IPS-20b (cell line): Measurements from ENCODE around the gene LGR5.
A peak's percentile ranks its signal among the peaks of the same experiment; 100 is the strongest.

Source experiments
- H3K27ac ChIP-seq: one replicate; pipeline ENCODE4 v1.5.1; 2013; ENCODE audit warnings: low read length
- H3K27me3 ChIP-seq: 2 replicates; pipeline ENCODE4 v1.6.1; 2013; ENCODE audit warnings: mild to moderate bottlenecking, low read length, inconsistent platforms; ENCODE audit not compliant: insufficient read depth
- H3K36me3 ChIP-seq: 2 replicates; pipeline ENCODE4 v1.6.1; 2013; ENCODE audit warnings: low read depth, mild to moderate bottlenecking, inconsistent platforms, low read length, moderate library complexity; ENCODE audit not compliant: insufficient read depth
- H3K4me1 ChIP-seq: 2 replicates; pipeline ENCODE4 v1.6.1; 2013; ENCODE audit warnings: mild to moderate bottlenecking, control low read depth, inconsistent platforms, low read length, moderate library complexity; ENCODE audit not compliant: insufficient read depth
- H3K4me3 ChIP-seq: 2 replicates; pipeline ENCODE4 v1.5.1; 2013; ENCODE audit warnings: mild to moderate bottlenecking, low read length, inconsistent platforms
- H3K9ac ChIP-seq: 2 replicates; pipeline ENCODE4 v1.6.1; 2013; ENCODE audit warnings: low read depth, mild to moderate bottlenecking, inconsistent platforms, low read length, moderate library complexity
- H3K9me3 ChIP-seq: 2 replicates; pipeline ENCODE4 v1.6.1; 2013; ENCODE audit warnings: mild to moderate bottlenecking, low read depth, low read length, inconsistent platforms; ENCODE audit not compliant: insufficient read depth

Gene LGR5, protein sequence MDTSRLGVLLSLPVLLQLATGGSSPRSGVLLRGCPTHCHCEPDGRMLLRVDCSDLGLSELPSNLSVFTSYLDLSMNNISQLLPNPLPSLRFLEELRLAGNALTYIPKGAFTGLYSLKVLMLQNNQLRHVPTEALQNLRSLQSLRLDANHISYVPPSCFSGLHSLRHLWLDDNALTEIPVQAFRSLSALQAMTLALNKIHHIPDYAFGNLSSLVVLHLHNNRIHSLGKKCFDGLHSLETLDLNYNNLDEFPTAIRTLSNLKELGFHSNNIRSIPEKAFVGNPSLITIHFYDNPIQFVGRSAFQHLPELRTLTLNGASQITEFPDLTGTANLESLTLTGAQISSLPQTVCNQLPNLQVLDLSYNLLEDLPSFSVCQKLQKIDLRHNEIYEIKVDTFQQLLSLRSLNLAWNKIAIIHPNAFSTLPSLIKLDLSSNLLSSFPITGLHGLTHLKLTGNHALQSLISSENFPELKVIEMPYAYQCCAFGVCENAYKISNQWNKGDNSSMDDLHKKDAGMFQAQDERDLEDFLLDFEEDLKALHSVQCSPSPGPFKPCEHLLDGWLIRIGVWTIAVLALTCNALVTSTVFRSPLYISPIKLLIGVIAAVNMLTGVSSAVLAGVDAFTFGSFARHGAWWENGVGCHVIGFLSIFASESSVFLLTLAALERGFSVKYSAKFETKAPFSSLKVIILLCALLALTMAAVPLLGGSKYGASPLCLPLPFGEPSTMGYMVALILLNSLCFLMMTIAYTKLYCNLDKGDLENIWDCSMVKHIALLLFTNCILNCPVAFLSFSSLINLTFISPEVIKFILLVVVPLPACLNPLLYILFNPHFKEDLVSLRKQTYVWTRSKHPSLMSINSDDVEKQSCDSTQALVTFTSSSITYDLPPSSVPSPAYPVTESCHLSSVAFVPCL

GRCh38 chr12:71439613-71440344, at the start of gene LGR5:
LGR5 (plus strand) TSS chr12:71439798; CDS start chr12:71440081, 283 bp downstream.
- peaks cover 16% of the 10 kb centered on the region for H3K9me3 ChIP-seq
- H3K9ac ChIP-seq = peak within 1 kb of the TSS; percentile 27; the same call in 1 of the 2 replicates
- H3K36me3 ChIP-seq = no peaks in the 10 kb centered on the region
- peaks cover 74% of the 10 kb centered on the region for H3K27me3 ChIP-seq
- H3K27ac ChIP-seq = no peak within 1 kb of the TSS
- peak within 1 kb of the TSS; percentile 80 for H3K4me3 ChIP-seq
- H3K4me1 ChIP-seq = no peaks in the 10 kb centered on the region; the same call in 1 of the 2 replicates

- Histone ChIP-seq H3K36me3 (no peaks in the 10 kb centered on the region), H3K4me1 (peaks cover 5% of the 10 kb centered on the region; the same call in 1 of the 2 replicates), H3K4me3 (no peak overlapping the region), H3K9ac (no peak overlapping the region), H3K27ac (no peak overlapping the region), H3K27me3 (no peaks in the 10 kb centered on the region), H3K9me3 (peaks cover 6% of the 10 kb centered on the region)
Measured at GRCh38 chr12:71392521-71393145, 47.0 kb upstream of the LGR5 start.

DNA sequence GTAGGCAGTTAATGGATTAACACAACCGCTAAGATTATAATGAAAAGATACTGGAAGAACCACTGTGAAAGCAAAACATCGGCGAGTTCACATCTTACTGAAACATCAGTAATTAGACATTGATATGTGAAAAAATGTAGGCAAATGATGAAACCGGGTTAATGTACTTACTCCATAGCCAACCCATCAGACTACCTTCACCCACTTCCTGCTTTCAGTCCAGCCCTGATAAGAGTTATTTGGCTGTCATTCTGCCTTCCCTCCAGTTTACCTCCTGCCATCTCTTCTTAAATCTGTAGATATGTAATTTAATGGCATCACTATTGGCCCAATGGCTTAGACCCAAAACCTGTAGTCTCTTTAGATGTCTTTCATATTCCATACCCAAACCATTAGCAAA, 46.0 kb upstream of the LGR5 start:
- Histone ChIP-seq H3K9me3 (peaks cover 6% of the 10 kb centered on the region), H3K27me3 (no peaks in the 10 kb centered on the region), H3K4me3 (no peak overlapping the region), H3K9ac (no peak overlapping the region), H3K4me1 (peaks cover 6% of the 10 kb centered on the region; the same call in 1 of the 2 replicates), H3K27ac (no peak overlapping the region), H3K36me3 (no peaks in the 10 kb centered on the region)

- Histone ChIP-seq H3K4me3 (no peak overlapping the region), H3K27me3 (no peaks in the 10 kb centered on the region), H3K4me1 (peaks cover 6% of the 10 kb centered on the region; the same call in 1 of the 2 replicates), H3K36me3 (no peaks in the 10 kb centered on the region), H3K9me3 (no peaks in the 10 kb centered on the region), H3K9ac (no peak overlapping the region), H3K27ac (peak overlapping the region; percentile 25)
Measured at GRCh38 chr12:71397433-71397954, 42.1 kb upstream of the LGR5 start.

DNA sequence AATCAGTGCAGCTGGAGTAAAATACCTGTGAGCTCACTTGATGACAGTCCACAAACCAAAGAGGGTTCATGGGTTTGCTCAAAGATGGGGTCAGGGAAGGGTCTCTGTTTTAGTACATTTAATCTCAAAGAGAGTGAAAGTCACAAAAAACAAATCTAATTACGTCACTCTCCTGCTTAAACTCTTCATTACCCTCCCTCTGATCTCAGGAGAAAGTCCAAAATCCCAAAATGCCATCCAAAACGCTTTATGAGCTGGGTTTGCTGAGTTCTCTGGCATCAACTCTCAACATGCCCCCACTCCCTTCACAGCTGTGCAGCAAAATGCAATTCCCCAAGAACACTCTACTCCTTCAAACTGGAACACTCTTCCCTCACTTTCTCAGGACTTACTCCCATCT, 40.4 kb upstream of the LGR5 start:
- no peaks in the 10 kb centered on the region for H3K36me3 ChIP-seq
- H3K9ac ChIP-seq = no peak overlapping the region
- H3K4me3 ChIP-seq = no peak overlapping the region
- H3K27me3 ChIP-seq = no peaks in the 10 kb centered on the region
- H3K4me1 ChIP-seq = peaks cover 6% of the 10 kb centered on the region; the same call in 1 of the 2 replicates
- no peaks in the 10 kb centered on the region for H3K9me3 ChIP-seq
- H3K27ac ChIP-seq = no peak overlapping the region

DNA sequence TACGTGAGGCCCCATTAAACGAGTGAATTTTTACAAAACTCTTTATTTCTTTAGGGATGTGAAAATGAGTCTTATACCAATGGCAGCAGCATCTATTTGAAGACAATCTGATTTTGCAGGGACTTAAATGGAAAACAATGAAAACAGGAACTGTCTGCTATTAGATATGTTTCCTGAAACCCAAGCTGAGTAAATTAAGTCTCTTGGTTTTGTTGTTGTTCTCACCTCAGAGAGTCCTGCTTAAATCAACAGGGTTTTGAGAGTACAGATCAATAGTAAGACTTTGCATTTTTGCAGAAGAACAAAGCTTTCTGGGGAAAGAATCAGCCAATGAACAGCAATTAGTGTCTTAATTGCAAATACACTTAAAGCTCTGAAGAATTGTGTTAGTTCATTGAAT, 39.1 kb upstream of the LGR5 start:
- Histone ChIP-seq H3K9me3 (no peaks in the 10 kb centered on the region), H3K9ac (no peak overlapping the region), H3K27ac (no peak overlapping the region), H3K4me3 (no peak overlapping the region), H3K4me1 (peaks cover 6% of the 10 kb centered on the region; the same call in 1 of the 2 replicates), H3K27me3 (no peaks in the 10 kb centered on the region), H3K36me3 (no peaks in the 10 kb centered on the region)

DNA sequence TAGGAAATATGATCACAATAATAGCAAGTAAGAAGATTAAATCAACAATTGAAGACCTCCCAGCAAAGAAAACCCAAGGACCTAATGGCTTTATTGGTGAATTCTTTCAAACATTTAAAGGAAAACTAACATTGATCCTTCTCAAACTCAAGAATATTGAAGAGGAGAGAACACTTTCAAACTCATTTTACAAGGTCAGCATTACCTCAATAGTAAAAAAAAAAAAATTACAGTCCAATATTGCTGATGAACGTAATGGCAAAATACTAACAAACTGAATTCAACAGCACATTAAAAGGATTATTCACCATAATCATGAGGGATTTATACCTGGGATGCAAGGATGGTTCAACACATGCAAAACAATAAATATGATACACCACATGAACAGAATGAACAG, 33.7 kb upstream of the LGR5 start:
- Histone ChIP-seq H3K4me1 (no peaks in the 10 kb centered on the region), H3K9ac (no peak overlapping the region), H3K27ac (no peak overlapping the region), H3K4me3 (no peak overlapping the region), H3K27me3 (no peaks in the 10 kb centered on the region), H3K9me3 (peaks cover 4% of the 10 kb centered on the region; the same call in 1 of the 2 replicates), H3K36me3 (no peaks in the 10 kb centered on the region)

- H3K27ac ChIP-seq = no peak overlapping the region
- H3K4me3 ChIP-seq = no peak overlapping the region
- no peaks in the 10 kb centered on the region for H3K27me3 ChIP-seq
- no peaks in the 10 kb centered on the region for H3K36me3 ChIP-seq
- H3K9ac ChIP-seq = no peak overlapping the region
- H3K9me3 ChIP-seq = peaks cover 6% of the 10 kb centered on the region; the same call in 1 of the 2 replicates
- H3K4me1 ChIP-seq = no peaks in the 10 kb centered on the region
Measured at GRCh38 chr12:71407732-71408131, 31.9 kb upstream of the LGR5 start.

DNA sequence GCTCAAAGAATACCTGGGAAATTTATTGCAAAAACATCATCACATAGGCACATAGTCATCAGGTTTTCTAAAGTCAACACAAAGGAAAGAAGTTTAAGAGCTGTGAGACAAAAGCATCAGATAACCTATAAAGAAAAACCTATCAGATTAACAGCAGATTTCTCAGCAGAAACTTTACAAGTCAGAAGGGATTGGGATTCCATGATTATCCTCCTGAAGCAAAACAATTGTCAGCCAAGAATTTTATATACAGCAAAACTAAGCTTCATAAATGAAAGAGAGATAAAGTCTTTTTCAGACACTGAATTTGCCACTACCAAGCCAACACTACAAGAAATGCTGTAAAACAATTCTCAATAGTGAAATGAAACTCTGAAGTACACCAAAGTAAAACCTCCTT, 28.8 kb upstream of the LGR5 start:
- no peaks in the 10 kb centered on the region for H3K27me3 ChIP-seq
- H3K36me3 ChIP-seq = no peaks in the 10 kb centered on the region
- H3K9ac ChIP-seq = no peak overlapping the region
- H3K27ac ChIP-seq = no peak overlapping the region
- H3K4me1 ChIP-seq = no peaks in the 10 kb centered on the region
- H3K4me3 ChIP-seq = no peak overlapping the region
- H3K9me3 ChIP-seq = peaks cover 6% of the 10 kb centered on the region; the same call in 1 of the 2 replicates

- no peaks in the 10 kb centered on the region for H3K36me3 ChIP-seq
- no peak overlapping the region for H3K4me3 ChIP-seq
- no peaks in the 10 kb centered on the region for H3K27me3 ChIP-seq
- H3K9me3 ChIP-seq = peaks cover 6% of the 10 kb centered on the region; the same call in 1 of the 2 replicates
- H3K9ac ChIP-seq = no peak overlapping the region
- no peaks in the 10 kb centered on the region for H3K4me1 ChIP-seq
- H3K27ac ChIP-seq = no peak overlapping the region
Measured at GRCh38 chr12:71411635-71412034, 28.0 kb upstream of the LGR5 start.
